SK-N-SH (cell line): Measurements from ENCODE around the gene RPA1.

Experiments used
- CTCF ChIP-seq: fragments of 200-600 bp; sonication (generic); IDR thresholded peaks from 2 replicates; pipeline ENCODE4 v1.6.1; 2017; ENCODE audit warnings: antibody characterized with exemption, mild to moderate bottlenecking, moderate library complexity
- RCOR1 ChIP-seq: fragments of 150-350 bp; IDR thresholded peaks from 2 replicates; pipeline ENCODE4 v1.6.1; 2017; ENCODE audit warnings: antibody characterized with exemption, low read length
- RXRA ChIP-seq: IDR thresholded peaks from 2 replicates; pipeline ENCODE4 v1.4.0; 2012; ENCODE audit warnings: low read depth, mild to moderate bottlenecking, borderline replicate concordance
- SIN3A ChIP-seq: IDR thresholded peaks from 2 replicates; pipeline ENCODE4 v1.6.1; 2012; ENCODE audit warnings: low read depth, mild to moderate bottlenecking, low read length, moderate library complexity, borderline replicate concordance
- SMC3 ChIP-seq: IDR thresholded peaks from 2 replicates; pipeline ENCODE4 v1.6.1; 2012; ENCODE audit warnings: low read depth, low read length, improper control_type of control experiment

GRCh38 chr17:1800712-1801111, 29.1 kb upstream of the RPA1 start:
- no peak for TF ChIP-seq RCOR1
- no peak for TF ChIP-seq SMC3
- no peak for TF ChIP-seq CTCF
- no peak for TF ChIP-seq SIN3A
- TF ChIP-seq RXRA, result no peak
